Mesodermal cell (in vitro differentiated cells): Measurements from ENCODE around the gene OLIG3.

ENCODE experiments used
- H3K27ac ChIP-seq: 2 replicates; pipeline ENCODE4 v1.7.0; 2013; ENCODE audit warnings: mild to moderate bottlenecking, low read depth, low read length, moderate library complexity; ENCODE audit not compliant: severe bottlenecking
- H3K36me3 ChIP-seq: 2 replicates; pipeline ENCODE4 v1.7.1; 2013; ENCODE audit warnings: mild to moderate bottlenecking, low read length, moderate library complexity; ENCODE audit not compliant: control insufficient read depth, insufficient read depth
- H3K4me1 ChIP-seq: one replicate; pipeline ENCODE4 v1.7.1; 2013; ENCODE audit warnings: mild to moderate bottlenecking, low read length; ENCODE audit not compliant: insufficient read depth, control insufficient read depth, poor library complexity, severe bottlenecking
- H3K4me3 ChIP-seq: 2 replicates; pipeline ENCODE4 v1.7.0; 2013; ENCODE audit warnings: low read length, control low read depth, mild to moderate bottlenecking; ENCODE audit not compliant: insufficient read depth, poor library complexity, severe bottlenecking; ENCODE audit errors: extremely low read depth
- H3K9me3 ChIP-seq: 2 replicates; pipeline ENCODE4 v1.7.1; 2013; ENCODE audit warnings: mild to moderate bottlenecking, low read length, moderate library complexity; ENCODE audit not compliant: control insufficient read depth
- WGBS, 2 experiments: methylation state at CpG; one replicate each; pipeline ENCODE4 v1.1.5; 2013; ENCODE audit warnings: missing lambda C conversion rate in 2 of 2; ENCODE audit not compliant: insufficient coverage in 2 of 2; 5-methylcytosine and 5-hydroxymethylcytosine counted together

The OLIG3 gene

DNA sequence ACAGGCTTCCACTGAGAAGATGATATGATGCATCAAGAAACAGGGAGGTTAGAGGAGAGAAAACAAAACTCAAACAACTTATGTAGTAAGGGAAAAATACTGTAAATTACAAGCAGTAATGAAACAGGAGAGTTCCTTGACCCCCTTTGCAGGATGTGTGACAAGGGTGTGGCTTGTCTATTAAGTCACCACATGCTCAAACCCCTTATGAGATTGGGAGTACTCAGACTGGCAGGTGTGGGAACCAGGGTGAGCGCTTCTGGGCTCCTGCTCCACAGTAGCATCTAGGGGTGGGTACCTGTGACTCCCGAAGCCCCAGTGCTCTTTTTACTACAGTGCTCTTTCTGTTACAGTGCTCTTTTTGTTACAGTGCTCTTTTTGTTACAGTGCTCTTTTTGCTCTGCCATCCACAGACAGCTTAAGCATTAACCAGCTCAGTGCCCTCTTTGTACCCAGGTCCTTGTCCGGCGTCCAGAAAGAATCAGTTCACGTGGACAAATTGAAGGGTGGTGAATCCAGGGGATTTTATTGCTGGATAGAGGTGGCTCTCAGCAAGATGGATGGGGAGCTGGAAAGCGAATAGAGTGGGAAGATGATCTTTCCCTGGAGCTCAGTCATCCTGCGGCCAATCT, 28.7 kb downstream of the OLIG3 start:
- H3K4me1 ChIP-seq, result no peaks in the 10 kb centered on the region
- no peaks in the 10 kb centered on the region for H3K9me3 ChIP-seq
- 61 to 78% methylated on average over 2 to 3 of the region's 7 CpGs for WGBS, 2 experiments
- no peak overlapping the region for H3K4me3 ChIP-seq
- no peaks in the 10 kb centered on the region for H3K36me3 ChIP-seq
- no peak overlapping the region for H3K27ac ChIP-seq

DNA sequence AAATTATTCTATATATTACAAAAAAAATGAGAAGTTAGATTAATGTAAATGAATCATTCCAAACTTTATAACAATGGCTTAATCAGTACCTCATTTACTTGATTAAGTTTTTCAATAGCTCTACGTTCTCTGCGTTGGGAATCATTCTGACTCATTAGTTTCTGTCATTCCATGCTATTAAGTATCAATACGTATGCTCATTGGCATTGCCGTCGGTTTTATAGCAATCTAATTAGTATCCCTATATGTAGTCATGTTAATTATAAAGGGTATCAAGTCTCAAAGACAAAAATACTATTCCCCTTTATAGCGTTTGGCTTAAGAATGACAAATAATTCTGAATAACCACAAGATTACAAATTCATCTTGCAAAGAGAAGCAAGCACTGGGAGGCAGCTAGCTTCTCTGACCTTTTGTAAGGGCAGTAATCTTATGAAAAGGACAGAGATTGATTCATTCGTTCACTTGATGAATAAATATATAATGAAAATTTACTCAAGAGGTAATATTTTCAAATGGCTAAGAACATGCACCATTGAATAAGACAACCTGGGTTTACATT, 41.8 kb downstream of the OLIG3 start:
- Histone ChIP-seq H3K27ac (no peak overlapping the region), H3K9me3 (no peaks in the 10 kb centered on the region), H3K4me1 (no peaks in the 10 kb centered on the region), H3K4me3 (no peak overlapping the region), H3K36me3 (no peaks in the 10 kb centered on the region)
- 100% methylated on average over 2 of the region's 7 CpGs; no CpG with 5 or more reads in 1 of the 2 experiments for WGBS, 2 experiments

DNA sequence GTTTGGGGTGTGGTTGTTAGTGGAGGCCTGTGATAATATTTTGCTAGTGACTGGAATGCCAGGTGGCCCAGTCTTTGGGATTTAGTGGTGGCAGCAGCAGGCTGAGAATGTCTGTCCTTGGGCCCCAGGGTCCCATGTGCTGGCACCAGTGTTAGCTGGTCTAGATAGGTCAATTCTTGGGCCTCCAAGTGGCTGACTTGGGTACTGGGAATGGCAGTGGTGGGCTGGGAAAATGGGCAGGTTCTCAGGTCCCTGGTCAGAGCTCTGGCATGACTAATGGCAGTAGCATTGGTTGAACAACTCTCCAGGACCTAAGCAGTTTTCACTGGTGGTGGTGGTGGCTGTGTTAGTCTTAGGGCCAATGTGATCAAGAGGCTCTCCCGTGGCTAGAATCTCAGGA, 50.3 kb downstream of the OLIG3 start:
- H3K27ac ChIP-seq, result no peak overlapping the region
- H3K4me1 ChIP-seq, result no peaks in the 10 kb centered on the region
- H3K9me3 ChIP-seq, result no peaks in the 10 kb centered on the region
- WGBS, 2 experiments, result 60% methylated on average over 1 of the region's 1 CpG; no CpG with 5 or more reads in 1 of the 2 experiments
- no peak overlapping the region for H3K4me3 ChIP-seq
- no peaks in the 10 kb centered on the region for H3K36me3 ChIP-seq
